Astrocyte (in vitro differentiated cells and primary cell): ENCODE results near the gene SPSB3. TPM values are rescaled to one million over a fixed set of nuclear protein-coding genes. Genes with fewer than 3 reads are reported as not detected.

Experiments used
- DNase-seq: peaks from one replicate; pipeline ENCODE4 v3.0.0-alpha.2; 2010; ENCODE audit warnings: low read depth
- FAIRE-seq: peaks from 2 replicates; lab custom pipeline; 2011; peaks lifted over from hg19 to GRCh38; lab: Jason Lieb, UNC
- H2AFZ ChIP-seq: 2 replicates; pipeline ENCODE4 v1.6.0; 2012; ENCODE audit warnings: low read depth, low read length, inconsistent platforms
- H3K27ac ChIP-seq: 2 replicates; pipeline ENCODE4 v1.5.1; 2011; ENCODE audit warnings: low read depth, low read length, inconsistent platforms
- H3K27me3 ChIP-seq: 2 replicates; pipeline ENCODE4 v1.6.0; 2011; ENCODE audit warnings: low read length, inconsistent platforms; ENCODE audit not compliant: insufficient read depth
- H3K36me3 ChIP-seq: 2 replicates; pipeline ENCODE4 v1.5.1; 2011; ENCODE audit warnings: low read length, inconsistent platforms; ENCODE audit not compliant: insufficient read depth
- H3K4me1 ChIP-seq: 2 replicates; pipeline ENCODE4 v1.5.1; 2011; ENCODE audit warnings: low read length, inconsistent platforms; ENCODE audit not compliant: insufficient read depth
- H3K4me2 ChIP-seq: 2 replicates; pipeline ENCODE4 v1.6.0; 2012; ENCODE audit warnings: low read length, inconsistent platforms
- H3K4me3 ChIP-seq: 2 replicates; pipeline ENCODE4 v1.5.1; 2011; ENCODE audit warnings: low read depth, mild to moderate bottlenecking, low read length, inconsistent platforms; ENCODE audit not compliant: insufficient read depth
- H3K79me2 ChIP-seq: 2 replicates; pipeline ENCODE4 v1.6.0; 2012; ENCODE audit warnings: mild to moderate bottlenecking, low read length, inconsistent platforms; ENCODE audit not compliant: insufficient read depth
- H3K9ac ChIP-seq: 2 replicates; pipeline ENCODE4 v1.6.0; 2012; ENCODE audit warnings: mild to moderate bottlenecking, low read length, inconsistent platforms
- H3K9me3 ChIP-seq: 2 replicates; pipeline ENCODE4 v1.5.1; 2012; ENCODE audit warnings: low read depth, mild to moderate bottlenecking, low read length, inconsistent platforms; ENCODE audit not compliant: insufficient read depth
- H4K20me1 ChIP-seq: 2 replicates; pipeline ENCODE4 v1.6.0; 2012; ENCODE audit warnings: low read length, inconsistent platforms; ENCODE audit not compliant: insufficient read depth
- H3K27ac Mint-ChIP-seq: one replicate; pipeline ENCODE4 v1.8.0; 2021; ENCODE audit warnings: mild to moderate bottlenecking, mixed read lengths; ENCODE audit not compliant: unreplicated experiment
- H3K27me3 Mint-ChIP-seq: one replicate; pipeline ENCODE4 v1.8.0; 2021; ENCODE audit warnings: low read depth, mixed read lengths; ENCODE audit not compliant: unreplicated experiment
- H3K36me3 Mint-ChIP-seq: one replicate; pipeline ENCODE4 v1.8.0; 2021; ENCODE audit warnings: low read depth, mixed read lengths; ENCODE audit not compliant: unreplicated experiment
- H3K4me1 Mint-ChIP-seq: one replicate; pipeline ENCODE4 v1.8.0; 2021; ENCODE audit warnings: low read depth, mixed read lengths; ENCODE audit not compliant: unreplicated experiment
- H3K4me3 Mint-ChIP-seq: one replicate; pipeline ENCODE4 v1.8.0; 2021; ENCODE audit warnings: mild to moderate bottlenecking, moderate library complexity, mixed read lengths; ENCODE audit not compliant: unreplicated experiment
- H3K9me3 Mint-ChIP-seq: one replicate; pipeline ENCODE4 v1.8.0; 2021; ENCODE audit warnings: mild to moderate bottlenecking, mixed read lengths; ENCODE audit not compliant: unreplicated experiment
- EZH2 ChIP-seq: IDR thresholded peaks from 2 replicates; pipeline ENCODE4 v1.6.1; 2012; ENCODE audit warnings: mild to moderate bottlenecking, low read length, inconsistent platforms; ENCODE audit not compliant: insufficient read depth
- total RNA-seq: library from RNA; stranded (reverse); gene quantifications from 2 replicates; pipeline ENCODE4 v1.2.1, GENCODE V29; 2021
- TF ChIP-seq, protein P1 (sequence below): IDR thresholded peaks from 2 replicates; pipeline ENCODE4 v1.5.1; 2011; ENCODE audit warnings: low read depth, mild to moderate bottlenecking, inconsistent platforms, low read length, moderate library complexity; ENCODE audit not compliant: insufficient read depth

Gene SPSB3
- total RNA-seq, 1 donor from 2014 or later, result 23.3 TPM

GRCh38 chr16:1766701-1767100 is 15.7 kb downstream of the SPSB3 start:
- no peaks in the 10 kb centered on the region for H3K9me3 ChIP-seq
- Mint-ChIP-seq H3K36me3 (no peaks in the 10 kb centered on the region), H3K4me3 (no peak overlapping the region), H3K27ac (no peak overlapping the region), H3K27me3 (no peaks in the 10 kb centered on the region), H3K9me3 (no peaks in the 10 kb centered on the region), H3K4me1 (peaks cover 2% of the 10 kb centered on the region)
- no peak overlapping the region for H2AFZ ChIP-seq
- no peak overlapping the region for H3K9ac ChIP-seq
- no peaks in the 10 kb centered on the region for H3K36me3 ChIP-seq
- no peak overlapping the region for H3K4me3 ChIP-seq
- H3K4me2 ChIP-seq, result no peak overlapping the region
- H3K27ac ChIP-seq, result no peak overlapping the region
- DNase-seq (no peak), FAIRE-seq (no peak)
- TF ChIP-seq, protein P1, sequence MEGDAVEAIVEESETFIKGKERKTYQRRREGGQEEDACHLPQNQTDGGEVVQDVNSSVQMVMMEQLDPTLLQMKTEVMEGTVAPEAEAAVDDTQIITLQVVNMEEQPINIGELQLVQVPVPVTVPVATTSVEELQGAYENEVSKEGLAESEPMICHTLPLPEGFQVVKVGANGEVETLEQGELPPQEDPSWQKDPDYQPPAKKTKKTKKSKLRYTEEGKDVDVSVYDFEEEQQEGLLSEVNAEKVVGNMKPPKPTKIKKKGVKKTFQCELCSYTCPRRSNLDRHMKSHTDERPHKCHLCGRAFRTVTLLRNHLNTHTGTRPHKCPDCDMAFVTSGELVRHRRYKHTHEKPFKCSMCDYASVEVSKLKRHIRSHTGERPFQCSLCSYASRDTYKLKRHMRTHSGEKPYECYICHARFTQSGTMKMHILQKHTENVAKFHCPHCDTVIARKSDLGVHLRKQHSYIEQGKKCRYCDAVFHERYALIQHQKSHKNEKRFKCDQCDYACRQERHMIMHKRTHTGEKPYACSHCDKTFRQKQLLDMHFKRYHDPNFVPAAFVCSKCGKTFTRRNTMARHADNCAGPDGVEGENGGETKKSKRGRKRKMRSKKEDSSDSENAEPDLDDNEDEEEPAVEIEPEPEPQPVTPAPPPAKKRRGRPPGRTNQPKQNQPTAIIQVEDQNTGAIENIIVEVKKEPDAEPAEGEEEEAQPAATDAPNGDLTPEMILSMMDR, result no peak
- TF ChIP-seq EZH2, result no peak
- H3K79me2 ChIP-seq, result peaks cover under 1% of the 10 kb centered on the region
- H3K4me1 ChIP-seq, result peaks cover 9% of the 10 kb centered on the region
- no peaks in the 10 kb centered on the region for H3K27me3 ChIP-seq
- H4K20me1 ChIP-seq, result peaks cover 44% of the 10 kb centered on the region

DNA sequence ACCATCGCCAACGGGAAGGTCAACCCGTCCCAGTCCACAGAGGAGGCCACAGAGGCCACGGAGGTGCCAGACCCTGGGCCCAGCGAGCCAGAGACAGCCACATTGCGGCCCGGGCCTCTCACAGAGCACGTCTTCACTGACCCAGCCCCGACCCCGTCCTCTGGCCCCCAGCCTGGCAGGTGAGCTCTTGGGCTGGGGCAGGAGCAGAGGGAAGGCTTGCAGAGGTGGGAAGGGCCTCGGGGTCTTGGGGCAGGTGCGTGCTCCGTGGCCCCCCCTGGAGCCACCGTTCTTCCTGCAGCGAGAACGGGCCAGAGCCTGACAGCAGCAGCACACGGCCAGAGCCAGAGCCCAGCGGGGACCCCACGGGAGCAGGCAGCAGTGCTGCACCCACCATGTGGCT is 16.1 kb downstream of the SPSB3 start:
- H3K4me3 Mint-ChIP-seq, result no peak overlapping the region

GRCh38 chr16:1765826-1766225 is 16.5 kb downstream of the SPSB3 start:
- no peaks in the 10 kb centered on the region for H3K36me3 ChIP-seq
- H3K27me3 Mint-ChIP-seq, result no peaks in the 10 kb centered on the region
- H3K27ac ChIP-seq, result no peak overlapping the region
- H3K27ac Mint-ChIP-seq, result no peak overlapping the region
- H3K36me3 Mint-ChIP-seq, result peaks cover 4% of the 10 kb centered on the region
- FAIRE-seq, result no peak
- no peak overlapping the region for H2AFZ ChIP-seq
- H3K9me3 ChIP-seq, result no peaks in the 10 kb centered on the region
- DNase-seq, result no peak
- TF ChIP-seq, protein P1, result no peak
- no peak for TF ChIP-seq EZH2
- H4K20me1 ChIP-seq, result peaks cover 44% of the 10 kb centered on the region
- peaks cover 2% of the 10 kb centered on the region for H3K4me1 Mint-ChIP-seq
- no peak overlapping the region for H3K4me3 ChIP-seq
- no peaks in the 10 kb centered on the region for H3K27me3 ChIP-seq
- H3K4me2 ChIP-seq, result no peak overlapping the region
- H3K4me1 ChIP-seq, result peaks cover 8% of the 10 kb centered on the region
- no peak overlapping the region for H3K4me3 Mint-ChIP-seq
- H3K79me2 ChIP-seq, result no peaks in the 10 kb centered on the region
- H3K9me3 Mint-ChIP-seq, result no peaks in the 10 kb centered on the region
- no peak overlapping the region for H3K9ac ChIP-seq

More for the DNA sequence above, 16.1 kb downstream of the SPSB3 start:
- Histone ChIP-seq H3K4me2 (no peak overlapping the region), H3K36me3 (no peaks in the 10 kb centered on the region), H3K79me2 (no peaks in the 10 kb centered on the region), H3K27me3 (no peaks in the 10 kb centered on the region), H4K20me1 (peaks cover 44% of the 10 kb centered on the region), H2AFZ (no peak overlapping the region), H3K9ac (no peak overlapping the region), H3K27ac (no peak overlapping the region), H3K4me1 (peaks cover 9% of the 10 kb centered on the region), H3K4me3 (no peak overlapping the region), H3K9me3 (no peaks in the 10 kb centered on the region)
- Mint-ChIP-seq H3K27ac (no peak overlapping the region), H3K36me3 (peaks cover 2% of the 10 kb centered on the region), H3K4me1 (peaks cover 2% of the 10 kb centered on the region), H3K27me3 (no peaks in the 10 kb centered on the region), H3K9me3 (no peaks in the 10 kb centered on the region)
- TF ChIP-seq EZH2, result no peak
- TF ChIP-seq, protein P1, result no peak
- DNase-seq (no peak), FAIRE-seq (no peak)
